Dedifferentiated amniotic fluid mesenchymal stem cell (primary cell): ENCODE measurements around the gene SMIM33.
"Not testable (repeated sequence)": the region's sequence is repeated elsewhere in the genome, so short reads cannot be mapped to it uniquely, and the experiment has no call there.

Source experiments
- DNase-seq: peaks from one replicate; pipeline ENCODE4 v3.0.0-alpha.2; 2016; ENCODE audit errors: extremely low spot score

SMIM33 gene

DNA sequence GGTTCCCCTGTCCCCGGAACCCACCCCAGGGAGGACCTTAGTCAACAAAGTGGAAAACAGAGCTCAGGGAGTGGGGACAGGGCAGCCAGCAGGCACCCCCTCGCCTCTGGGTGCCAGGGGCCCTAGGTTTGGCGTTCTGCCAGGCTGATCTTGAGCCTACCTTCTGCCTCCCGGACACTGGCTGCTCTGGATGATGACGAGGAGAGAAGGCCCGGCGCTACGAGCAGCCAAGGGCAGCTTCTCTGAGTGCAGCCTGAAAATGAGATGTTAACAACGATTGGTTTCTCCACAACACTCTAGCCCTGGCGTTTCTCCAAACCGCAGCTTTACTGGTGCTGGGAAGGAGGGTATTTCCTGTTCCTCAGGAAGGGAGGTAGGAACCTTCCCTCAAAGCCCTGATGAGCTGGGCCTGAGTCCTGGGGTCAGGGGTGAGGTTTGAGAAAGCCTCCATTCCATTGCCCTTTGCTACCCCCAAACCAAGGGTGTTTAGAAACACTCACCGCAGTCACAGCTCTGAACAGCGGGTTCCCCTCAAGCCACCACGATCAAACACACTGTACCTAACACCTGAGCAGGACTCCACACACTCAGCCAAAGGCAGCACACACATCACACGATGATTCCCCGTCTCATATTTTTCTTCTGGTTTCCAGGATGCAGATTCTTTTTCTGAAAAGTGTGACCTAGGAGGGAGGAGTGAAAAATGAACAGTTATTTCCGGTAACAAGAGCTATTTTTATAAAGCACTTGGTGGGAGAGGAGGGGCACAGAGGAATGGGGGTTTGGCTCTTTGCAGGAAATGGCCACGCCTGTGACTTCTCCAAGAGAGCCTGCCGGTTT lies 11.5 kb downstream of the SMIM33 start, which contains the start of gene STING1:
STING1 (minus strand) TSS at position 709 of the 840 bp plus-strand sequence. CDS start 1,054 bp downstream, outside the sequence.
- peak; percentile 92 for DNase-seq

DNA sequence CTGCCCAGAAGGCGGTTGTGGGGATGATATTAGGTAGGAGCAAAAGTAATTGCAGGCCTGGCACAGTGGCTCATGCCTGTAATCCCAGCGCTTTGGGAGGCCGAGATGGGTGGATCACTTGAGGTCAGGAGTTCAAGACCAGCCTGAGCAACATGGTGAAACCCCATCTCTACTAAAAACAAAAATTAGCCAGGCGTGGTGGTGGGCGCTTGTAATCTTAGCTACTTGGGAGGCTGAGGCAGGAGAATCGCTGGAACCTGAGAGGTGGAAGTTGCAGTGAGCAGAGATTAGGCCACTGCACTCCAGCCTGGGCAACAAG lies 12.0 kb downstream of the SMIM33 start:
- not testable (repeated sequence) for DNase-seq

DNA sequence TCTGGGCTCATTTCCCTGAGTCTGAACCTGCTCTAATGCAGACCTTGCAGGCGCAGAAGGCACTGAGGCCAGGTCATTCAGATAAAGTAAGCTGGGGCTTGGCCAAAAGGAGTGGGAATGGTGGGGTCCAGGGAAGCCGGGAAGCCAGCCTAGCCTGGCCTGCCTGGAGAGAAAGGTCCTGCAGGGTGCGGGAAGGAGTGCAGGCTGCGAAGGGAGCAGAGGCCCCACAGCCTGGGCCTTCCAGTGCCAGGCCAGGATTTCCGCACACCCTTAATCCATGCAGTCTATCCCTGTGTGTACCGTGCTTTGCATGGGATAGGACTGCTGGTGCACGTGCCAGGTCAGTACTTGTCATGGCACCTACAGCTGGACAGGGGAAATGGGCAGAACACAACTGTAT lies 15.4 kb downstream of the SMIM33 start:
- DNase-seq: no peak

DNA sequence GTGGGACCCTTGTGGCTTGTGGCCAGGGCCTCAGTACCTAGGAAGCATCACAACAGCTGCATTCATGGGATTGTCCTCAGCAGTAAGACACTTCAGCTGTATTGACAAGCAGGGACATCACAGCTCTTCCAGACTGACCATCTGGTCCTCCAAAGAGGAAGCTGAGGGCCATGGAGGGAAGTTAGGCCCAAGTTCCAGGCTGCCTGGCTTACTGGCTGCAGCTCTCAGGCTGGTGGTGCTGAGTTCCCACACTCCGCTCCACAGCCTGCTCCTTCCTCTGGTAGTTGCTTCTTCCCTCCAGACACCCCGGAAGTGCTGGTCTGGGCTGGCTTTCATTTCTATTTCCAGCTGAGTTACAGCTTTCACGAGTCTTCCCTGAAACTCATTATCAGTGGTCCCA lies 17.5 kb downstream of the SMIM33 start:
- no peak for DNase-seq

DNA sequence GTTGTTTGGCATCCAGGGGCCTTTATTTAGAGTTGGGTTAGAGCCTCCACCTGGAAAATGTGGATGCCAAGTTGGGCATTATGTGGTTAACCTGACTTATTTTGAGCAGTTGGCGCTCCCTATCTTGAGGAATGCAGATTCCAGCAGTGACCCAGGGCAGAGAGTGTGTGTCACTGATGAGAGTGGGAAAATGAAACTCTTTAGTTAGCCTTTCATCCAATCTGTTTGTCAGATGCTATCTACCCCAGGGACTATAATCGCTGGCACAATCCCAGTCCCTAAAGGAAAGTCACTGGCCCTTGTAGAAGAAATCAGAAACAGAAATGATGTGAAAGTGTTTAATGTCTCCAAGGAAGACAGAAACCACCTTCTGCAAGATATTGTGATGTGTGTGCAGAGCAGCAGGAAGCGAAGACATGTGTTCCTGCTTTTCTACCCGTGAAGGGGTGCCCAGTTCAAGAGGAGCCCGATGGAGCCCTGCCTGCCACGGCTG lies 21.9 kb downstream of the SMIM33 start:
- DNase-seq: peak; percentile 53

DNA sequence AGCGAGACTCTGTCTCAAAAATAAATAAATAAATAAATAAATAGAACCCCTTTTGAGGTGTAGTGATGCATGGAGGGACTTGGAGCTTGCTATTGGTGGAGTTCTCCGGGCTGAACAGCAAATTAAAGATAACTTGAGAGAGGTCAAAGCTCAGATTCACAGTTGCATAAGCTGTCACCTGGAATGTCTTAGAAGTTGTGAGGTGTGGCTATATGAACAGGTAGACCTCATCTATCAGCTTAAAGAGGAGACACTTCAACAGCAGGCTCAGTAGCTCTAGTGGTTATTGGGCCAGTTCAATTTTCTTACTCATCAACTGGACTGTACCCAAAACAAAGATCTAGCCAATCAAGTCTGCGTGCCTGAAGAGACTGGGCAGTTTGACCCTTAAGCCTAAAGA lies 23.5 kb downstream of the SMIM33 start:
- no peak for DNase-seq

DNA sequence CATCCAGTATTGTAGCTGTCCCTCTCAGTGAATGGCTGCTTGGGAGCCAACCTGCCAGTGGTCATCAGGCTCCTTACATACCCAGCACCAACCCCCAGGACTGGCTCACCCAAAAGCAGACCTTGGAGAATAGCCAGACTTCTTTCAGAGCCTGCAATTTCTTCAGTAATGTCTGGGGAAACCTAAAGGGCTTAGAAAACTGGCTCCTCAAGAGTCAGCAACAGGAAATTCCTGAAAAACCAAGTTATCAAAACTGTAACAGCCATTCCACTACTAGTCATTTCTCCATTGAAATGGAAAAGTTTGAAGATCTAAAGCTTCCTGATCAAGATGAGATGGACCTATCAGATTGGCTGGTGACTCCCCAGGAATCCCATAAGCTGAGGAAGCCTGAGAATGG lies 24.0 kb downstream of the SMIM33 start:
- no peak for DNase-seq

DNA sequence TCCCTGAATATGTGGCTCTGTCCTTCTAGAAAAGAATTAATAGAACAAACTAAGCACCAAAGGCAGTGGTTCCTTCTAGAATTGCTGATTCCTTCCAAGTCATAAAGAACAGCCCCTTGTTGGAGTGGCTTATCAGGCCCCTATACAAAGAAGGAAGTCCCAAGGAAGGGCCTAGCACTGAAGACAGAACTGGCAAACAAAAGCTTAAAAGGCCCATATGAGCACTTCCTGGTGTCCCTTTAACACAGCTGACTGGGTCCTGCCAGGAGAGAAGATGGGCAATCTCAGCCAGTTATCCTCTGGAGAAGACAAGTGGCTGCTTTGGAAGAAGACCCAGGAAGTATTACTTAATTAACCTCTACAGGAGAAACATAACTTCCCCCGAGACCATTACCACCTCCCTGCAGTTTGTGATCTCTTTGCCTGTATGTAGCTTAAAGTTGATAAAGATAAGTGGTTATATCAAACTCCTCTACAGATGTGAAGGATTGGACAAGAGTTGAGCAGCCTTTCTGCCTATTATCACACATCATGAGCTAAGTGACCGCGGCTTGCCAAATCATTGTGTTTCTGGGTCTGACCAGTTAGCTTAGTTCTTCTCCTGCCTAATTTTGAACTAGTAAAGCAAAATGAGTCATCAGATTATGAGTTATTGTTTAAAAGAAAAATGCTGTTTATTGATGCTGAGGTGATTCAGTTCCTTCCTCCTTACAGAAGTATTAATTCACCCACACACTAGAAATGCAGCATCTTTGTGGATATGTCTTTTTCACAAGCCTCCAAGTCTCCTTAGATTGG lies 25.0 kb downstream of the SMIM33 start:
- no peak for DNase-seq

DNA sequence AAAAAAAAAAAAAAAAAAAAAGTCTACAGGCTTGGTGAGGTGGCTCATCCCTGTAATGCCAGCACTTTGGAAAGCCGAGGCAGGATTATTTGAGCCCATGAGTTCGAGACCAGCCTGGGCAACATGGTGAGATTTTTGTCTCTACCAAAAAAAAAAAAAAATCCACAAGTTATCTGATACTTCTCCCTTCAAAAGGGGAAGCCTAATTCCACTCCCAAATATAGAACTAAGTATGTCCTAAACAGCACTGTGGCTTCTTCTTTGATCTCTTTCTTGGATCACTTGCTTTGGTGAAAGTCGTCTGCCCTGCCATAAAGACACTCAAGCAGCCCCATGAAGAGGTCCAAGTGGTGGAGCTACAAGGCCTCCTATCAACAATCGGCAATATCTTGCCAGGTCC lies 30.6 kb downstream of the SMIM33 start:
- DNase-seq: no peak

DNA sequence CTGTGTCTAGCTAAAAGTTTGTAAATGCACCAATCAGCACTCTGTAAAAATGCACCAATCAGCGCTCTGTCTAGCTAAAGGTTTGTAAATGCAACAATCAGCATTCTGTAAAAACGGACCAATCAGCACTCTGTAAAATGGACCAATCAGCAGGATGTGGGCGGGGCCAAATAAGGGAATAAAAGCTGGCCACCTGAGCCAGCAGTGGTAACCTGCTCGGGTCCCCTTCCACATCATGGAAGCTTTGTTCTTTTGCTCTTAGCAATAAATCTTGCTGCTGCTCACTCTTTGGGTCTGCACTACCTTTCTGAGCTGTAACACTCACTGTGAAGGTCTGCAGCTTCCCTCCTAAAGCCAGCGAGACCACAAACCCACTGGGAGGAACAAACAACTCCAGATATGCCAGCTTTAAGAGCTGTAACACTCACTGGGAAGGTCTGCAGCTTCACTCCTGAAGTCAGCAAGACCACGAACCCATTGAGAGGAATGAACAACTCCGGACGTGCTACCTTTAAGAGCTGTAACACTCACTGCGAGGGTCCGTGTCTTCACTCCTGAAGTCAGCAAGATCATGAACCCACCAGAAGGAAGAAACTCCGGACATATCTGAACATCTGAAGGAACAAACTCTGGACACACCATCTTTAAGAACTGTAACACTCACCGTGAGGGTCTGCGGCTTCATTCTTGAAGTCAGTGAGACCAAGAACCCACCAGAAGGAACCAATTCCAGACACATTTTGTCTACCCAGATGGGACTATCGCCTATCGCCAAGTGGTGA lies 32.4 kb downstream of the SMIM33 start:
- DNase-seq: not testable (repeated sequence)

DNA sequence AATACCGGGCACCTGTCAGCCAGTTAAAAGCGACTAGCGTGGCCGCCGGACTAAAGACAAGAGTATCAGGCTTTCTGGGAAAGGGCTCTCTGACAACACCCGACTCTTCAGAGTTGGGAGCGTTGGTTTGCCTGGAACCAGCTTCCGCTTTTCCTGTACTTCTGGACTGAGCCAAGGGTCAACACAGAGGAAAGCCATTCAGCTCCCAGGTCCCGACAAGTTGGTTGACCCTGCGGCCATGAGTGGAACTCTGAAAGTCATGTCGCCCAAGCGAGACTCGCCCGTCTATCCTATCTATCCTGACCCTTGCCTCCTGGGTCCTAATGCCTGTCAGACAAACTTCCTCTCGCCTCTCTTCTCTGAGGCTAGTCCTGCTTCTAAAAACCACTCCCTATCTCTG lies 33.1 kb downstream of the SMIM33 start:
- not testable (repeated sequence) for DNase-seq

DNA sequence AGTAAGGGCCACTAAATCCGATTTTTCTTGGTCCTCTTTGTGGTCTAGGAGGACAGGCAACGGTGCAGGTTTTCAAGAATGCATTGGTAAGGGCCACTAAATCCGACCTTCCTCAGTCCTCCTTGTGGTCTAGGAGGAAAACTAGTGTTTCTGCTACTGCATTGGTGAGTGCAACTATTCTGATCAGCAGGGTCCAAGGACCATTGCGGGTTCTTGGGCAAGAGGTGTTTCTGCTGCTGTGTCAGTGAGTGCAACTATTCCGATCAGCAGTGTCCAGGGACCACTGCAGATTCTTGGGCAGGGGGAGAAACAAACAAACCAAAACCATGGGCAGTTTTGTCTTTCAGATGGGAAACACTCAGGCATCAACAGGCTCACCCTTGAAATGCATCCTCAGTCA lies 33.9 kb downstream of the SMIM33 start:
- not testable (repeated sequence) for DNase-seq

DNA sequence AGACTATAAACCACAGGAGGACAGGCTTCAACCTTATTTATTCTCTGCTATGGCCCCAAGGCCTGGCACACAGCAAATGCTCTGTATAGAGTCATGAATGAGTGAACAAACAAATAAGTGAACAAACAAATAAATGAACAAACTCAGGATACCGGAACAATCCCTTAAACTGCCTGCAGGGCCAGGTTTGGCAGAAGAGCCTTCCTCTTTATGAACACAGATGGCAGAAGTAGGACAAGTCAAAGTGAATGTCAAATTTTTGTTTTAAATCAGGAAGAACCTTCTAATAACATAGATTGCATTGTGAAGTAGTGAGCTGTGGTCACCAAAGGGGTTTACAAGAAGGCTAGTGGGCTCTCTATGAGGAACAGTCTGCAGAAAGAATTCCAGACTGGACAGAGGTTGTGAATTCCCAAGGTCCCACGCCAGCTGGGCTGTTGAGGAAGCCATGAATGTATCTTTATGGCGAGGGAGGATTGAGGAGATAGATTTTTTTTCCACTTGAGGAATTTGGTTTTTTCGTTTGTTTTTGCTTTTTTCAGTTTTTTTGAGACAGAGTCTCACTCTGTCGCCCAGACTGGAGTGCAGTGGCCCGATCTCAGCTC lies 42.1 kb downstream of the SMIM33 start:
- no peak for DNase-seq

DNA sequence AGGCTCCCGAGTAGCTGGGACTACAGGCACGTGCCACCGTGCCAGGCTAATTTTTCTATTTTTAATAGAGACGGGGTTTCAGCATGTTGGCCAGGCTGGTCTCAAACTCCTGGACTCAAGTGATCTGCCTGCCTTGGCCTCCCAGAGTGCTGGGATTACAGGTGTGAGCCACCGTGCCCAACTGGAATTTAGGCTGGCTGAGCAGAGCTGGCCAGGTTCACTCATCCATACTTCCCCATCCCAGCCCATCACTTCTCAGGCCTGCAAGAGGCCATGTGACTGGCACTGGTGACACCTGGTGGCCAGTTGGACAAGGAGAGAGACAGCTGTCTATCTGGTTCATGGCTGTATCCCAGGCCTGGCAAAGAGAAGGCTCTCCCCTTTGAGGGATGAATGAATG lies 42.6 kb downstream of the SMIM33 start:
- DNase-seq: peak; percentile 60

DNA sequence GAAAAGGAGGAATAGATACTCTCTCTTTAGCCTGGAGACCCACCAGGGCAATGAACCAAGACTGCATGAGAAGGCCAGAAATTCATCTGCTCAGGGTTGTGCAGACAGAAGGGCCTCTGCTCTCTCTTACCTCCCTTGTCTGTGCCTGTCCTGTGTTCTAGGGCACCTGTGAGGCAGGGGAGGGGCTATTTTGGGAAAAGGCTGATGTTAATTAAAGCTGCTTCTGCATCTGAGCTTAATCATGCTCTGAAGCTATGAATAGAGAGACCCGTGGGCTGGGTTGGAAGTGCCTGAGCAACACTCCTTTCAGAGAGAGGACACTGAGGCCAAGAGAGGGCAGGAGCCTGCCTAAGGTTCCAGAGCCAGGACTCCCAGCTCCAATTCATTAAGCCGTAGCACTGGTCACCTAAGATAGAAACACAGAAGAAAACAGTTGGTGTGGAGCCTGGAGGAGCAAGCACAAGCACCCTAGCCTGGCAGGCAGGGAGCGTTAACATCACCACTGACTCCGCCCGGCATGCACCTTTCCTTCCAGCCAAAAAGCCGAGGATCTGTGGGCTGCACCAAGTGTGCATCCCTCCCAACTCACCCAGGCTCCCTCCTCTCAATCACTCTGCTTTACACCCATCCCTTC lies 43.2 kb downstream of the SMIM33 start:
- DNase-seq: no peak

DNA sequence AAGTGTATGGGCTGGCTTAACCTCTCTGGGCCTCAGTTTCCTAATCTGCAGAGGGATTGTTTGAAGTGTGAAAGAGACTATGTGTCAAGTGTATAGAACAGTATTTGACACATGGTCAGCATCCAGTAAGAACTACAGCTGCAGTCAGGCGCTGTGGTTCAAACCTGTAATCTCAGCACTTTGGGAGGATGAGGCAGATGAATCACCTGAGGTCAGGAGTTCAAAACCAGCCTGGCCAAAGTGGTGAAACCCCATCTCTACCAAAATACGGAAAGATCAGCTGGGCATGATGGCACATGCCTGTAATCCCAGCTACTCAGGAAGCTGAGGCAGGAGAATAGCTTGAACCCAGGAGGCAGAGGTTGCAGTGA lies 43.7 kb downstream of the SMIM33 start:
- DNase-seq: no peak

DNA sequence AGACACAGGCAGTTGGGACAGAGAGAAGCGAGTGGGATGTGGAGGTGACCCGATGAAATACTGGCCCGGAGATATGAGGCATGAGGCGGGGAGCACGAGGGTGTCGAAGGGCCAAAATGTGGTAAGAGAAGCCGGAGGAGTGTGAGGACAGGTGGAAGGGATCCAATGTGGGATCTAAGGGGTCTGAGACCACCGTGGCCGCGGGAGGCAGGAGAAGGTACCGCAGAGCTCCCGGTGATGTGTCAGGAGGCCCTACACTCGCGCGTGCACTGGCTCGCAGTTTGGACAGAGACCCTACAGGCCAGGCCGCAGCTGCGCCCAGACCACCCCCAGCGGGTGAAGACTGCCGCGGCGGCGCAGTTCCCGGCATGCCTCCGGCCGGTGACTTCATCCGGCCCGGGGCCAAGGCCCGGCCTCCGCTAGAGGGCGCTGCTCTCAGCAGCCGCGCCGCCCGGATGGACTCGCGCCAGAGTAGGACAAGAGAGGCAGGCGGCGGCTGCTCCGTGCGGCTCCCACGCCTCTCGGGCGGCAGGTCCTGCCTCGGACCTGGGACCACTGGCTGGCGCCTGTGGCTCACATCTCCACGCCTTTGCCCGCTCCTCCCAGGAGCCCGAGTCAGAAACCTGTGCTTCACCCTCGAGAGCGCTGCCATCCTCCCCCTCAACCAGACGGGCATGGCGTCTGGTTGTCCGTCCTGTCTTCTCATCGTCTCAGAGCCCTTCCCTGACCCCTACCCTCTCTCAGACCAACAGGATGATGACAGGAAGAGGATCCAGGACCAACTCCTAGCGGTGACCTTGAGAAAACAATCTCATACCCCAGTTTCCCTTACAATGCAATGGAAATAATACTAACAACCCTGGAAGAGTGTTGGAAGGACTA lies 47.1 kb downstream of the SMIM33 start:
- peak; percentile 83 for DNase-seq
